Endothelial cell of umbilical vein (primary cell): ENCODE measurements around the gene IGSF9B. TPM values are rescaled to one million over a fixed set of nuclear protein-coding genes. Genes with fewer than 3 reads are reported as not detected.

Experiments used
- BruUV-seq: library from RNA; stranded (reverse); fragments of 400-500 nt; replicated peaks from 2 replicates; lab custom pipeline; 2021; lab: Mats Ljungman, UMichigan
- CTCF ChIA-PET: fragments of 300-600, 350-600 bp; sonication (Branson Sonifier 250); formaldehyde crosslinking; loops from one replicate; lab custom pipeline; 2021; ENCODE audit warnings: antibody characterized with exemption, inconsistent platforms; lab: Charles Lee
- POLR2A ChIA-PET: fragments of 300-600, 350-600 bp; sonication (Branson Sonifier 250); formaldehyde crosslinking; loops from one replicate; lab custom pipeline; 2021; ENCODE audit warnings: antibody characterized with exemption, inconsistent platforms; lab: Charles Lee
- DNase-seq: peaks from one replicate; pipeline ENCODE4 v3.0.0-alpha.2; 2011; ENCODE audit warnings: low read depth, low spot score
- FAIRE-seq: peaks from 2 replicates; lab custom pipeline; 2011; peaks lifted over from hg19 to GRCh38; lab: Jason Lieb, UNC
- H2AFZ ChIP-seq: 2 replicates; pipeline ENCODE4 v1.6.0; 2012; ENCODE audit warnings: low read depth, low read length, control low read depth, inconsistent platforms
- H3K27ac ChIP-seq: 2 replicates; pipeline ENCODE4 v1.5.1; 2011; ENCODE audit warnings: low read depth, mild to moderate bottlenecking, control low read depth, low read length, moderate library complexity; ENCODE audit not compliant: insufficient read depth
- H3K27me3 ChIP-seq, 2 experiments: 2 replicates each; pipeline versions ENCODE4 v1.6.0 to v1.6.1; 2011; ENCODE audit warnings: low read length in 2 of 2, mixed read lengths in 1 of 2; ENCODE audit not compliant: control insufficient read depth in 2 of 2, insufficient read depth in 2 of 2
- H3K36me3 ChIP-seq, 2 experiments: 2 replicates in 1 of 2; 3 replicates in 1 of 2; pipeline ENCODE4 v1.5.1; 2011; ENCODE audit warnings: low read length in 2 of 2, mild to moderate bottlenecking in 1 of 2, moderate library complexity in 1 of 2; ENCODE audit not compliant: control insufficient read depth in 2 of 2, insufficient read depth in 2 of 2; ENCODE audit errors: extremely low read depth in 1 of 2
- H3K4me1 ChIP-seq: 3 replicates; pipeline ENCODE4 v1.5.1; 2011; ENCODE audit warnings: mild to moderate bottlenecking, low read length; ENCODE audit not compliant: control insufficient read depth, insufficient read depth; ENCODE audit errors: extremely low read depth
- H3K4me2 ChIP-seq: 2 replicates; pipeline ENCODE4 v1.6.1; 2011; ENCODE audit warnings: low read length, control low read depth, mixed read lengths; ENCODE audit not compliant: insufficient read depth
- H3K4me3 ChIP-seq, 3 experiments: fragments of 200-600 bp in 1 of 3; sonication (generic), shearing (Covaris generic) in 1 of 3; replicated peaks in 1 of 3; 2 replicates each; pipeline ENCODE4 v1.5.1; 2011 to 2016; ENCODE audit warnings: control low read depth in 3 of 3, low read length in 3 of 3, mild to moderate bottlenecking in 2 of 3, inconsistent platforms in 1 of 3, low read depth in 1 of 3, moderate library complexity in 1 of 3; ENCODE audit not compliant: insufficient read depth in 1 of 3
- H3K79me2 ChIP-seq: 2 replicates; pipeline ENCODE4 v1.6.0; 2012; ENCODE audit warnings: low read length, inconsistent platforms; ENCODE audit not compliant: control insufficient read depth, insufficient read depth
- H3K9ac ChIP-seq: replicated peaks from 2 replicates; pipeline ENCODE3; 2011; ENCODE audit warnings: low read length, control low read depth; ENCODE audit not compliant: insufficient read depth; ENCODE audit errors: extremely low read depth
- H3K9me1 ChIP-seq: replicated peaks from 3 replicates; pipeline ENCODE4 v1.6.0; 2011; ENCODE audit warnings: mild to moderate bottlenecking, low read length; ENCODE audit not compliant: control insufficient read depth, insufficient read depth; ENCODE audit errors: extremely low read depth
- H3K9me3 ChIP-seq: replicated peaks from 2 replicates; pipeline ENCODE4 v1.5.1; 2012; ENCODE audit warnings: low read length, inconsistent platforms; ENCODE audit not compliant: control insufficient read depth, insufficient read depth
- H4K20me1 ChIP-seq: replicated peaks from 2 replicates; pipeline ENCODE3; 2011; ENCODE audit warnings: mild to moderate bottlenecking, low read length; ENCODE audit not compliant: control insufficient read depth, insufficient read depth; ENCODE audit errors: extremely low read depth
- CTCF ChIP-seq, 2 donors: IDR thresholded peaks; 1 replicate in 1 of 2; 2 replicates in 1 of 2; pipeline ENCODE4 v1.5.1; 2011; ENCODE audit warnings: low read length in 2 of 2, mild to moderate bottlenecking in 2 of 2, moderate library complexity in 2 of 2, control low read depth in 1 of 2, inconsistent platforms in 1 of 2, low read depth in 1 of 2; ENCODE audit not compliant: insufficient read depth in 1 of 2; ENCODE audit errors: extremely low read depth in 1 of 2
- EZH2 ChIP-seq: IDR thresholded peaks from 2 replicates; pipeline ENCODE4 v1.6.1; 2012; ENCODE audit warnings: borderline replicate concordance, low read depth, mild to moderate bottlenecking, moderate library complexity, low read length, inconsistent platforms; ENCODE audit not compliant: severe bottlenecking
- FOS ChIP-seq: IDR thresholded peaks from 2 replicates; pipeline ENCODE4 v1.6.1; 2011; ENCODE audit warnings: mild to moderate bottlenecking, low read length, moderate library complexity, borderline replicate concordance; ENCODE audit not compliant: insufficient read depth
- GATA2 ChIP-seq: IDR thresholded peaks from 2 replicates; pipeline ENCODE4 v1.7.0; 2011; ENCODE audit warnings: low read depth, mild to moderate bottlenecking, moderate library complexity, mixed read lengths, low read length; ENCODE audit not compliant: insufficient read length, insufficient read depth
- JUN ChIP-seq: IDR thresholded peaks from 2 replicates; pipeline ENCODE4 v1.6.1; 2011; ENCODE audit warnings: borderline replicate concordance, low read depth; ENCODE audit not compliant: insufficient read length, insufficient read depth
- MAX ChIP-seq: IDR thresholded peaks from 2 replicates; pipeline ENCODE4 v1.6.1; 2011; ENCODE audit not compliant: insufficient read depth, insufficient read length
- MYC ChIP-seq: IDR thresholded peaks from one replicate; pipeline ENCODE4 v1.6.1; 2011; ENCODE audit warnings: mild to moderate bottlenecking, low read depth, low read length
- POLR2A ChIP-seq: IDR thresholded peaks from 2 replicates; pipeline ENCODE4 v1.6.1; 2012; ENCODE audit warnings: low read depth, mild to moderate bottlenecking, control low read depth, low read length
- POLR2AphosphoS5 ChIP-seq: IDR thresholded peaks from 2 replicates; pipeline ENCODE4 v1.6.1; 2012; ENCODE audit warnings: low read depth, mild to moderate bottlenecking, control low read depth, low read length, moderate library complexity; ENCODE audit not compliant: insufficient read depth
- dilution Hi-C: fragments of 300-500 bp; cut with MboI; formaldehyde crosslinking; loops from one replicate; pipeline ENCODE4 v1.15.0; 2019; ENCODE audit warnings: low sequenced_read_pairs; ENCODE audit not compliant: extremely low pct_ligation_motif_present
- intact Hi-C: fragments of 100-400 bp; cut with micrococcal nuclease; formaldehyde crosslinking; loops from one replicate; pipeline ENCODE4 v1.10.0; 2022
- polyA plus RNA-seq, 4 experiments: library from polyadenylated mRNA; depleted of rRNA in 3 of 4; stranded (reverse) in 3 of 4; unstranded in 1 of 4; fragments of >200 nt; gene quantifications; 2 replicates each; pipeline versions ENCODE4 v1.2.1 to v1.2.3, GENCODE V29; 2011 to 2012; ENCODE audit warnings: missing spikeins in 1 of 4
- total RNA-seq: library from RNA; stranded (reverse); gene quantifications from 2 replicates; pipeline ENCODE4 v1.2.3, GENCODE V29; 2021

Gene IGSF9B
- total and polyA plus RNA-seq, 2 donors (not counting 3 experiments of a cell fraction or from before 2014, with no cell fraction given) = 0.15 to 0.18 TPM

- no peaks in the 10 kb centered on the region for H3K9me3 ChIP-seq
- H3K27ac ChIP-seq = no peak overlapping the region
- H3K9ac ChIP-seq = no peak overlapping the region
- BruUV-seq = no TSS peak
- H3K79me2 ChIP-seq = no peaks in the 10 kb centered on the region
- H3K27me3 ChIP-seq = no peaks in the 10 kb centered on the region
- H2AFZ ChIP-seq = no peak overlapping the region
- CTCF ChIA-PET = no interaction called here
- no peaks in the 10 kb centered on the region for H3K9me1 ChIP-seq
- DNase-seq (no peak), FAIRE-seq (no peak)
- H4K20me1 ChIP-seq = no peaks in the 10 kb centered on the region
- intact Hi-C loops = no loop called here
- no peaks in the 10 kb centered on the region for H3K36me3 ChIP-seq
- no peak overlapping the region for H3K4me2 ChIP-seq
- H3K4me1 ChIP-seq = no peaks in the 10 kb centered on the region
- H3K4me3 ChIP-seq = no peak overlapping the region
- TF ChIP-seq MAX = no peak
- TF ChIP-seq FOS = no peak
- TF ChIP-seq JUN = no peak
- TF ChIP-seq EZH2 = no peak
- no peak for TF ChIP-seq POLR2A
- TF ChIP-seq GATA2 = no peak
- no peak for TF ChIP-seq POLR2AphosphoS5
- no peak for TF ChIP-seq MYC
- TF ChIP-seq CTCF (IDR thresholded peaks at IDR 0.05; ENCODE audit: extremely low read depth in 1 of 2, insufficient read depth in 1 of 2, low read depth in 1 of 2, low read length in 2 of 2) = no peak
- dilution Hi-C loops = no loop called here
- POLR2A ChIA-PET = no interaction called here
These were observed 43.0 kb downstream of the IGSF9B start for GRCh38 chr11:133913761-133914160.
